HG03159 (cell line): Measurements from ENCODE around the gene ZC3H12C.

Experiments
- ATAC-seq: cut with Tn5 transposase; IDR thresholded peaks from one replicate; pipeline ENCODE4 v1.9.1; 2021; ENCODE audit warnings: mild to moderate bottlenecking, moderate library complexity; ENCODE audit not compliant: unreplicated experiment

Gene ZC3H12C

GRCh38 chr11:110096496-110096895 is 3.3 kb downstream of the ZC3H12C start:
- ATAC-seq: no peak

DNA sequence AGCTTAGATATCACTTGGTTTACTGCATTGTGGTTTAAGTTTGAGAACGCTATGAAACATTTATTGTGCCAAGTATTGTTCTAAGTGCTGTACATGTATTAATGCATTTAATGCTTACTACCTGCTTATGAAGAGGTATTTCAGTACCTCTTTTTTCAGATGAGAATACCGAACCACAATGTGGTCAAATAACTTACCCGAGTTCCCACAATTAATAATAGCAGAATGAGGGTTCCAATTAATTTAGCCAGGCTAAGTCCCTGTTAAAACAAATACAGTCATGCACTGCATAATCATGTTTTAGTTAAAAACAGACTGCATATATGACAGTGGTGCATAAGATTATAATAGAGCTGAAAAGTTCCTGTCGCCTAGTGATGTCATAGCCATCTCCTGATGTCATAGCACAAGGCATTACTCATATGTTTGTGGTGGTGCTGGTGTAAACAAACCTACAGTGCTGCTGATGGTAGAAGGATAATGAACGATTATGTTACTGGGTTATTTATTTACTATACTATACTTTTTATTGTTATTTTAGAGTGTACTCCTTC is 4.3 kb downstream of the ZC3H12C start:
- no peak for ATAC-seq

DNA sequence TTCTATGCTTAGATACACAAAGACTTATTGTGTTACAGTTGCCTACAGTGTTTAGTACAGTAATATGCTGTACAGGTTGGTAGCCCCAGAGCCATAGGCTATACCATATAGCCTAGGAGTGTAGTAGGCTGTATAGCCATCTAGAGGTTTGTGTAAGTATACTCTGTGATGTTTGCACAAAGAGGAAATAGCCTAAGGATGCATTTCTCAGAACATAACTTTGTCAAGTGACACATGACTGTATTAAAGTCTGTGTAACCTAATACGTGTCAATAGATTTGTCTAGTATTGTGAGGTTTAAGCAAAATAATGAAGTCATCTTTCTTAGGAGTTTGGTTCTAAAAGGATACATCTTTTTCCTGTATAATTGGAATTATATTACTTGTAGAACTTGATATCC is 5.5 kb downstream of the ZC3H12C start:
- no peak for ATAC-seq

DNA sequence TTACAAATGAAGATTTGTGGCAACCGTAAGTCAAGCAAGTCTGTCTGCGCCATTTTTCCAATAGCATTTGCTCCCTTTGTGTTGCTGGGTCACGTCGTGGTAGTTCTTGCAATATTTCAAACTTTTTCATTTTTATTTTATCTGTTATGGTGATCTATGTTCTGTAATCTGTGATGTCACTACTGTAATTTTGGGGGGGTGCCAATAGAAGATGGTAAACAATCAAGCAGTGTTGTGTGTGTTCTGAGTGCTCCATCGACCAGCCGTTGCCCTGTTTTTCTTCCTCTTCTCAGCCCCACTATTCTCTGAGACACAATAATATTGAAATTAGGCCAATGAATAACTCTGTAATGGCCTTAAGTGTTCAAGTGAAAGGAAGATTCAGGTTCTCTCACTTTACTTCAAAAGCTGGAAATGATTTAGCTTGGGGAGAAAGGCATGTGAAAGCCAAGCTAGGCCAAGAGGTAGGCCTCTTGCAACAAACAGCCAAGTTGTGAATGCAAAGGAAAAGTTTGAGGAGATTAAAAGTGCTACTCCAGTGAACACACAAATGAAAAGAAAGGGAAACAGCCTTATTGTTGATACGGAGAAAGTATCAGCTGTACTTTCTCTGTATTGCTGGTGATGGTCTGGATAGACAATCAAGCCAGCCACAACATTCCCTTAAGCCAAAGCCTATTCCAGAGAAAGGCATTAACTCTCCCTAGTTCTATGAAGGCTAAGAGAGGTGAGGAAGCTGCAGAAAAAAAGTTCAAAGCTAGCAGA is 7.5 kb downstream of the ZC3H12C start:
- ATAC-seq: no peak

- no peak for ATAC-seq
These were observed 13.6 kb downstream of the ZC3H12C start for GRCh38 chr11:110106713-110107274.

GRCh38 chr11:110110854-110111253 is 17.7 kb downstream of the ZC3H12C start:
- ATAC-seq: no peak

- ATAC-seq: no peak
These were observed 19.3 kb downstream of the ZC3H12C start for GRCh38 chr11:110112457-110112856.

DNA sequence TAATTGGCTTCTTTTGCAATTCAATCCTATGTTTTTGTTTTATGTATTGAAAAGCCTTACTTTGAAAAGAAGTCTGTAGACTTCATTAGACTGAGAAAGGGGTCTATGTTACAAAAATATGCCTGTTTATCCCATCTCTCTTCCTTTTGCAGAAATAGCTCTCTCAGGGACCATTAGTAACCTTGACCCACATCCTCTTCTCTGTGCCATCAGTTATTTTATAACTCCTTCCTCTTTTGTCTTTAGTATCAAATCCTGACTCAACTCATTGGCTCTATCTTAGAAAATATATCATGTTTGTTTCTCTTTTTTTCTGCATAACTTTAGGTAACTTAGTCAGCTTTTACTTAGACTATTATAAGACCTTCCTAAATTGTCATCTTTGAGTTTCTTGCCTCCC is 20.3 kb downstream of the ZC3H12C start:
- no peak for ATAC-seq

- ATAC-seq: no peak
These were observed 20.8 kb downstream of the ZC3H12C start for GRCh38 chr11:110113973-110114372.

- ATAC-seq: no peak
These were observed 26.1 kb downstream of the ZC3H12C start for GRCh38 chr11:110119317-110119716.

GRCh38 chr11:110121204-110121603 is 28.0 kb downstream of the ZC3H12C start:
- no peak for ATAC-seq

- no peak for ATAC-seq
These were observed 29.8 kb downstream of the ZC3H12C start for GRCh38 chr11:110123003-110123402.

DNA sequence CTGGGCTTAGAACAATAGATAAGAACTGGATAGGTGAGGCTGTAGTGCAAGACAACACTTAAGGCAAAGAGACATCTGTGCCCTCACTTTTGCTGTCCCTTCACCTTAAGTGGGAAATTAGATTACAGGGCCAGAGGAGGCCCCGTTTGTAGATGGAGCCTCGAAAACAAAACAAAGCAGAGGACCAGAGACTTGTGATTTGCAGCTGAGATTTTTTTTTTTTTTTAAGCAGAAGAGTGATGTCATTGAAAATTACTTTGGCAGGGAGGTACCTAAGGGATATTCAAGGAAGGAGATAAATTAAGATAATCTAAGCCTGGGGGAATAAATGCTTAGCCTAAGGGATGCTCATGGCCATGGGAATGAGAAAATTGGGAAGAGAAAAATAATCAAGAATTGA is 31.4 kb downstream of the ZC3H12C start:
- no peak for ATAC-seq

- no peak for ATAC-seq
These were observed 32.4 kb downstream of the ZC3H12C start for GRCh38 chr11:110125632-110126031.

DNA sequence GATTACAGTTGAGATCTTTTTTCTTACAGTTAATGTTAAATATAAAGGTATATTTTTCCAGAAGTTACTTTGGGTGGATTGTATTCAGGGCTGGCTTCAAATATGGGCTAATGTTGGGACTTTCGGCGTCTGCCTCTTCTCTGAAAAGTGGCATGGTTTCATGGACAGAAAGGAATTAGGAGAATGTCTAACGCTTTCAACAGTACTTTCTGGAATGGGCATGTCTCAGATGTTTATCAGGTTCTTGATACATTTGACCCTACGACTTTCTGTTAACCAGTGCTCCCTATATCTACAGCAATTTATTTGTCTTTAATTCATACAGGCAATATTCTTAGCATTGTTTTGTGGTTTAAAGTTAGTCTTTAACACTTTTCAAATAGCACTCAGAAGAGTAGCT is 33.7 kb downstream of the ZC3H12C start:
- ATAC-seq: no peak

DNA sequence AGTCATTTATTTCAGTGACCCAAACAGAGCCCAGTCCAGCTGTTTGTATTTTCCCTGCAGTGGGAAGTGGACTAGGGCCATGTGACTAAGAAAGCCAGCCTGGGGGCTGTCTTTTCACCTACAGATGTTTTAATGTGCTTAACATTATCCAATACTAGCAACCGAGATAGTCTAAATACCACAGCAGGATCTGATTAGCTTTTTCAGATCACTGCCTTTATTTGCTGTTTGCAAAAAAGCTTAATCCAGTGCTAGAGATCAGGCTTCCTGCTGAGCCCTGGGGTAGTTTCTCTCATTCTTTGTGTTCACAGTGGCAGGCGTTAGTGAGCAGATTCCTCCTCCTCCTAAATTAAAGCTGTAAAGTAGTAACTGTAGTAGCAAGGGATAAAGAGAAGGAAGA is 35.0 kb downstream of the ZC3H12C start:
- ATAC-seq: no peak

GRCh38 chr11:110130642-110131238 is 37.5 kb downstream of the ZC3H12C start:
- ATAC-seq: no peak

DNA sequence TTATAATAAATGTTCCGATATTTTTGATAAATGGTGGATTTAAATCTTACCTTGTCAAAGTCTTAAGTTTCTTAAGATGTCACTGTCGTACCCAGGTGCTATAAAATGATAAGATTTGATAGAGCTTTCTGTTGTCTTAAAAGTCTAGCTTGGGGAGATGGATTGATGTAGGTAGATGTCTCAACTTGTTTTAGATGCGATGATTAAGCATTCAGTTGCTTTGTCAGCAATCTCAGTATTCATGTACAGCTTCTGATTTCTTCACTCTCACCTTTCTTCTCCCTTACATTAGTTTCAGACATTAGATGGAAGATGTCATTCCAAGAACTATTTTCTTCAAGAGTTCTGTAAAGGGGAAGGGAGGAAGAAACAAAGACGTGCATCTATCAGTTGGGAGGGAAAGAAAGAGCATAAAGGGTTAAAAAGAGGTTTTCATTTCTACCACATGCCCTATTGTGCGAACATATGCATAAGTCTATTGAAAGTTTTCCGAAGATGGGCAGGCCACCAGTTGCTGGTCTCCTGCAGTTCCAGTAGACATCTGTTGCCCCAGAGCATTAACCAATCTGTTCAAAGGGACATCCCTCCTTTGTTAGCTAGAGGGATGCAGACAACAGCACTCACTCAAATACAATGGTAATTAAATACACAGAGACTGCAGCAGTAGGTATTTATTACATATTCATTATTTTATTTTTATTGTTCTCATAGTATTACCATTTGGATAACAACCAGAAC is 38.4 kb downstream of the ZC3H12C start:
- ATAC-seq: no peak

GRCh38 chr11:110133160-110133559 is 40.0 kb downstream of the ZC3H12C start:
- ATAC-seq: no peak

- no peak for ATAC-seq
These were observed 40.9 kb downstream of the ZC3H12C start for GRCh38 chr11:110134110-110134509.

GRCh38 chr11:110141812-110142211 is 48.6 kb downstream of the ZC3H12C start:
- ATAC-seq: no peak
